Measurements from ENCODE around the gene SF3B1. TPM values are rescaled to one million over a fixed set of nuclear protein-coding genes. Genes with fewer than 3 reads are reported as not detected.
A peak's percentile ranks its signal among the peaks of the same experiment; 100 is the strongest.

The SF3B1 gene
- total and polyA plus RNA-seq, 2 of the 13 experiments (the other 11 are each of a cell fraction or from before 2014, with no cell fraction given), result 387 to 750 TPM

GRCh38 chr2:197434541-197435513 is at the start of gene SF3B1 (continued):
- TF ChIP-seq HMGXB3 (CRISPR knock-in tag; IDR thresholded peaks at IDR 0.05; ENCODE audit: borderline replicate concordance) (peak; percentile 34; the same call in 1 of the 2 replicates), NR2F1 (CRISPR knock-in tag; IDR thresholded peaks at IDR 0.05) (0 out of 4 replicates have a peak, but pooled peaks of 1 of the 2 experiments have one; percentile 16), HNF1B (CRISPR knock-in tag; IDR thresholded peaks at IDR 0.05) (peak; percentile 78), MED13 (CRISPR knock-in tag; IDR thresholded peaks at IDR 0.05) (peak; percentile 22; the same call in 1 of the 2 replicates), MBD4 (IDR thresholded peaks at IDR 0.05; ENCODE audit: borderline replicate concordance, low read length) (no peak), SATB2 (CRISPR knock-in tag; IDR thresholded peaks at IDR 0.05) (0 out of 2 replicates have a peak, but pooled peaks have one; percentile 31), DNMT1 (CRISPR knock-in tag; IDR thresholded peaks at IDR 0.05) (no peak), KLF11 (CRISPR knock-in tag; IDR thresholded peaks at IDR 0.05) (peak; percentile 3; the same call in 1 of the 2 replicates), ZNF121 (CRISPR knock-in tag; IDR thresholded peaks at IDR 0.05) (peak; percentile 90; the same call in 1 of the 2 replicates), THYN1 (CRISPR knock-in tag; IDR thresholded peaks at IDR 0.05; ENCODE audit: borderline replicate concordance, low read depth) (no peak; the same call in 1 of the 2 replicates), ARID3A (IDR thresholded peaks at IDR 0.05; ENCODE audit: low read depth, low read length) (no peak), PAXIP1 (CRISPR knock-in tag; conservative IDR thresholded peaks at IDR 0.05) (peak; percentile 71), ZNF317 (CRISPR knock-in tag; IDR thresholded peaks at IDR 0.05) (peak; percentile 86), ZNF530 (CRISPR knock-in tag; IDR thresholded peaks at IDR 0.05; ENCODE audit: low read depth) (no peak)
